HEK293T (cell line): Measurements from ENCODE around the gene SIRT7.

Experiments
- CTBP1 ChIP-seq: fragments of 450-650 bp; IDR thresholded peaks from 2 replicates; pipeline ENCODE4 v1.6.1; 2016; ENCODE audit warnings: borderline replicate concordance
- ELF4 ChIP-seq: fragments of 450-650 bp; IDR thresholded peaks from 2 replicates; pipeline ENCODE4 v1.6.1; 2017; ENCODE audit warnings: antibody characterized with exemption
- FOXM1 ChIP-seq: fragments of 450-650 bp; IDR thresholded peaks from 2 replicates; pipeline ENCODE4 v1.6.1; 2017; ENCODE audit warnings: mild to moderate bottlenecking, borderline replicate concordance
- HDGF ChIP-seq: fragments of 450-650 bp; IDR thresholded peaks from 2 replicates; pipeline ENCODE4 v1.6.1; 2017; ENCODE audit warnings: antibody characterized with exemption, borderline replicate concordance
- L3MBTL2 ChIP-seq: fragments of 450-650 bp; conservative IDR thresholded peaks from 2 replicates; pipeline ENCODE4 v1.6.1; 2016; ENCODE audit warnings: mild to moderate bottlenecking
- SP1 ChIP-seq: fragments of 450-650 bp; IDR thresholded peaks from 2 replicates; pipeline ENCODE4 v1.6.1; 2017
- TARDBP ChIP-seq: fragments of 450-650 bp; IDR thresholded peaks from 2 replicates; pipeline ENCODE4 v1.6.1; 2016
- TF ChIP-seq, protein P1 (sequence below): fragments of 450-650 bp; IDR thresholded peaks from 2 replicates; pipeline ENCODE4 v1.6.1; 2016

DNA sequence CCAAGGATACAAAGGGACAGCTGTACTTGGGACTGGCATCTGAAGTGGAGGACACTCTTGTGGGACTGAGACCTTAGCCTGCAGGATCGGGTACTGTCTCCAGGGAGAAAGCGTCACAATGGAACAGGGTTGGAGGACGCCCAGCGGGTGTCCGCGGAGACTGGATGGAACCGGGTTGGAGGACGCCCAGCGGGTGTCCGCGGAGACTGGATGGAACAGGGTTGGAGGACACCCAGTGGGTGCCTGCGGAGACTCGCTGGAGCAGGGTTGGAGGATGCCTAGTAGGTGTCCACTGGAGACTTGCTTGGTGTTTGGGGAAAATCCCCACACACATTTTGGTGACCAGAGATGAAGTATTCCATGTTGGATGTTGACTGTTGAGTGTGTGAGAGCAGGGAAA lies 29.2 kb upstream of the SIRT7 start, which contains the start of gene MYADML2:
- no peak for TF ChIP-seq SP1
- TF ChIP-seq HDGF: no peak
- TF ChIP-seq, protein P1, sequence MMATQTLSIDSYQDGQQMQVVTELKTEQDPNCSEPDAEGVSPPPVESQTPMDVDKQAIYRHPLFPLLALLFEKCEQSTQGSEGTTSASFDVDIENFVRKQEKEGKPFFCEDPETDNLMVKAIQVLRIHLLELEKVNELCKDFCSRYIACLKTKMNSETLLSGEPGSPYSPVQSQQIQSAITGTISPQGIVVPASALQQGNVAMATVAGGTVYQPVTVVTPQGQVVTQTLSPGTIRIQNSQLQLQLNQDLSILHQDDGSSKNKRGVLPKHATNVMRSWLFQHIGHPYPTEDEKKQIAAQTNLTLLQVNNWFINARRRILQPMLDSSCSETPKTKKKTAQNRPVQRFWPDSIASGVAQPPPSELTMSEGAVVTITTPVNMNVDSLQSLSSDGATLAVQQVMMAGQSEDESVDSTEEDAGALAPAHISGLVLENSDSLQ: no peak
- no peak for TF ChIP-seq FOXM1
- TF ChIP-seq ELF4: no peak
- no peak for TF ChIP-seq TARDBP
- TF ChIP-seq L3MBTL2: no peak
- TF ChIP-seq CTBP1: no peak
